IMR-90 (cell line): Measurements from ENCODE around the gene PPP6C.

ENCODE experiments used
- BHLHE40 ChIP-seq: fragments of 150-350 bp; IDR thresholded peaks from 2 replicates; pipeline ENCODE4 v1.6.1; 2016; ENCODE audit warnings: mild to moderate bottlenecking, low read depth, low read length
- CTCF ChIP-seq: conservative IDR thresholded peaks from 2 replicates; pipeline ENCODE4 v1.5.1; 2012; ENCODE audit warnings: mild to moderate bottlenecking, low read depth, low read length, improper control_type of control experiment
- ELK1 ChIP-seq: fragments of 150-350 bp; IDR thresholded peaks from 2 replicates; pipeline ENCODE4 v1.6.1; 2016; ENCODE audit warnings: low read depth, mild to moderate bottlenecking, low read length, moderate library complexity, borderline replicate concordance
- MXI1 ChIP-seq: IDR thresholded peaks from 2 replicates; pipeline ENCODE4 v1.6.1; 2012; ENCODE audit warnings: low read depth, mild to moderate bottlenecking, low read length, moderate library complexity, borderline replicate concordance
- POLR2A ChIP-seq: IDR thresholded peaks from 2 replicates; pipeline ENCODE4 v1.6.1; 2012; ENCODE audit warnings: mild to moderate bottlenecking, low read depth, low read length
- RCOR1 ChIP-seq: IDR thresholded peaks from 2 replicates; pipeline ENCODE4 v1.6.1; 2012; ENCODE audit warnings: mild to moderate bottlenecking, low read length, improper control_type of control experiment; ENCODE audit not compliant: insufficient replicate concordance
- RFX5 ChIP-seq: IDR thresholded peaks from 2 replicates; pipeline ENCODE4 v1.8.0; 2012; ENCODE audit warnings: low read depth, mild to moderate bottlenecking, low read length, moderate library complexity
- SMC3 ChIP-seq: fragments of 150-350 bp; IDR thresholded peaks from 2 replicates; pipeline ENCODE4 v1.6.1; 2016; ENCODE audit warnings: low read depth, mild to moderate bottlenecking, antibody characterized with exemption, low read length, moderate library complexity
- USF2 ChIP-seq: fragments of 150-350 bp; IDR thresholded peaks from 2 replicates; pipeline ENCODE4 v1.6.1; 2017; ENCODE audit warnings: mild to moderate bottlenecking, antibody characterized with exemption, low read length, low read depth

- TF ChIP-seq CTCF (no peak), RFX5 (no peak), POLR2A (no peak), USF2 (no peak), SMC3 (no peak), ELK1 (no peak), RCOR1 (no peak), BHLHE40 (no peak), MXI1 (no peak)
These were observed 47.9 kb downstream of the PPP6C start for GRCh38 chr9:125141751-125142150.
